Endothelial cell (in vitro differentiated cells): ENCODE data around the gene BRINP1. TPM values are rescaled to one million over a fixed set of nuclear protein-coding genes. Genes with fewer than 3 reads are reported as not detected.

Experiments used
- DNase-seq: peaks from one replicate; pipeline ENCODE4 v3.0.0; 2021; ENCODE audit warnings: low spot score
- H3K27ac Mint-ChIP-seq: one replicate; pipeline ENCODE4 v1.8.0; 2021; ENCODE audit warnings: mixed read lengths, inconsistent platforms; ENCODE audit not compliant: unreplicated experiment
- H3K27me3 Mint-ChIP-seq: one replicate; pipeline ENCODE4 v1.8.0; 2021; ENCODE audit warnings: mild to moderate bottlenecking, moderate library complexity, mixed read lengths, inconsistent platforms; ENCODE audit not compliant: unreplicated experiment
- H3K36me3 Mint-ChIP-seq: one replicate; pipeline ENCODE4 v1.8.0; 2021; ENCODE audit warnings: mild to moderate bottlenecking, low read depth, mixed read lengths, inconsistent platforms; ENCODE audit not compliant: unreplicated experiment
- H3K4me1 Mint-ChIP-seq: one replicate; pipeline ENCODE4 v1.8.0; 2021; ENCODE audit warnings: mild to moderate bottlenecking, mixed read lengths, inconsistent platforms; ENCODE audit not compliant: unreplicated experiment
- H3K4me3 Mint-ChIP-seq: one replicate; pipeline ENCODE4 v1.8.0; 2021; ENCODE audit warnings: mild to moderate bottlenecking, mixed read lengths, inconsistent platforms; ENCODE audit not compliant: unreplicated experiment
- H3K9me3 Mint-ChIP-seq: one replicate; pipeline ENCODE4 v1.8.0; 2021; ENCODE audit warnings: mixed read lengths, inconsistent platforms; ENCODE audit not compliant: unreplicated experiment
- total RNA-seq: library from RNA; stranded (reverse); fragmentation: NEBNext Ultra II Directional; extraction: Animal tissue kit (Norgen Biotek cat#: 25700); gene quantifications from one replicate; pipeline ENCODE4 v1.2.1, GENCODE V29; 2021; ENCODE audit not compliant: unreplicated experiment
- TF ChIP-seq, protein P1 (sequence below): fragments of 200-600 bp; sonication (generic); IDR thresholded peaks from one replicate; pipeline ENCODE4 v1.5.0; 2021; ENCODE audit warnings: antibody characterized with exemption; ENCODE audit not compliant: unreplicated experiment

The BRINP1 gene
- total RNA-seq, 1 donor from 2014 or later, result 1.9 TPM

DNA sequence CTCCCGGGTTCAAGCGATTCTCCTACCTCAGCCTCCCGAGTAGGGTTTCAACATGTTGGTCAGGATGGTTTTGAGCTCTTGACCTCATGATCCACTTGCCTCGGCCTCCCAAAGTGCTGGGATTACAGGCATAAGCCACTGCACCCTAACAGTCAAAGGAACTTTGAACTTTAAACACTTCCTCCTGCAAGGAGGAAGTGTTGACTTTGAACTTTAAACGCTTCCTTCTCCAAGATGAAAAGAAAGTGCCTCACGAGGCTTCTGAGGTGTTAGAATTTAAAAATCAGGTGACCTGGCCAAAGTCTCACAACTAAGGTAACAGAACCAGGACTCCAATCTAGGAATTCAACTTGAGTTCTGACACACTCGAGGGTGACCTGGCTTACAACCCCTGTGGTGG is 150.9 kb downstream of the BRINP1 start:
- Mint-ChIP-seq H3K36me3 (no peaks in the 10 kb centered on the region), H3K4me3 (no peak overlapping the region), H3K27ac (no peak overlapping the region), H3K4me1 (peaks cover 7% of the 10 kb centered on the region), H3K27me3 (peaks cover 1% of the 10 kb centered on the region), H3K9me3 (no peaks in the 10 kb centered on the region)
- TF ChIP-seq, protein P1, sequence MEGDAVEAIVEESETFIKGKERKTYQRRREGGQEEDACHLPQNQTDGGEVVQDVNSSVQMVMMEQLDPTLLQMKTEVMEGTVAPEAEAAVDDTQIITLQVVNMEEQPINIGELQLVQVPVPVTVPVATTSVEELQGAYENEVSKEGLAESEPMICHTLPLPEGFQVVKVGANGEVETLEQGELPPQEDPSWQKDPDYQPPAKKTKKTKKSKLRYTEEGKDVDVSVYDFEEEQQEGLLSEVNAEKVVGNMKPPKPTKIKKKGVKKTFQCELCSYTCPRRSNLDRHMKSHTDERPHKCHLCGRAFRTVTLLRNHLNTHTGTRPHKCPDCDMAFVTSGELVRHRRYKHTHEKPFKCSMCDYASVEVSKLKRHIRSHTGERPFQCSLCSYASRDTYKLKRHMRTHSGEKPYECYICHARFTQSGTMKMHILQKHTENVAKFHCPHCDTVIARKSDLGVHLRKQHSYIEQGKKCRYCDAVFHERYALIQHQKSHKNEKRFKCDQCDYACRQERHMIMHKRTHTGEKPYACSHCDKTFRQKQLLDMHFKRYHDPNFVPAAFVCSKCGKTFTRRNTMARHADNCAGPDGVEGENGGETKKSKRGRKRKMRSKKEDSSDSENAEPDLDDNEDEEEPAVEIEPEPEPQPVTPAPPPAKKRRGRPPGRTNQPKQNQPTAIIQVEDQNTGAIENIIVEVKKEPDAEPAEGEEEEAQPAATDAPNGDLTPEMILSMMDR, result no peak
- DNase-seq, result no peak

DNA sequence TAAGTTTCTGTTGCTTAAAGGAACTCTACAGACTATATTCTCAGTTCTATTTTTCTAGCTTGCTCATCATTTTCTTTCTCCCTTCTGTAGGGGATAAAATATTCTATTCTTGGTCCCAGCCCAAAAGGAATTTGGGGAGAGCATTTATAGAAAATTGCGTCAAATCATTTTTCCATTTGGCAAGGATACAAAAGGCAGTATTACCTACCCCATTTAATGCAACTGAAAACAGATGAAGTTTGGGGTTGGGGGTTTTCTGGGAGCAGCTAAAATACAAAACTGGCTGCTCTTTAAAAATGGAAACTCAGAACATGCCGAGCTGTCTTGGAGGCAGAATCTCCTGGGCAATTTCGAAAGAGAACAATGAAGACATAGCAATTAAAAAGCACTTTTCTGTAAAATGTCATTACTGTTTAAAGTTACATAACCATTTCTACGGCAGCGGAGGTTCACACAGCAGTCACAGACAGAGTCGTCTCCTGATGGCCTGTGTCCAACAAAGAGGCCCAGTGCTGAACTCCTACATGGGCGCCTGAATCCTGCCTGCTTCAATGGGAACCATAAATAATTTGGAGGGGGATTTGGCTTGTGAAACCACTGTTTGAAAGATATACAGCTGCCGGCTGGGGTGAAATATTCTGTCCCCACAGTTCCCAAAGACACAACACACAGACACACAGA is 152.4 kb downstream of the BRINP1 start:
- no peaks in the 10 kb centered on the region for H3K36me3 Mint-ChIP-seq
- H3K27ac Mint-ChIP-seq, result no peak overlapping the region
- TF ChIP-seq, protein P1, result no peak
- no peaks in the 10 kb centered on the region for H3K9me3 Mint-ChIP-seq
- peaks cover 1% of the 10 kb centered on the region for H3K27me3 Mint-ChIP-seq
- DNase-seq, result no peak
- peaks cover 7% of the 10 kb centered on the region for H3K4me1 Mint-ChIP-seq
- H3K4me3 Mint-ChIP-seq, result no peak overlapping the region

- Mint-ChIP-seq H3K27ac (no peak overlapping the region), H3K4me1 (peaks cover 7% of the 10 kb centered on the region), H3K4me3 (no peak overlapping the region), H3K27me3 (peaks cover 1% of the 10 kb centered on the region), H3K9me3 (no peaks in the 10 kb centered on the region), H3K36me3 (no peaks in the 10 kb centered on the region)
- TF ChIP-seq, protein P1, result no peak
- DNase-seq, result no peak
Observed at GRCh38 chr9:119215651-119216050, 153.6 kb downstream of the BRINP1 start.

DNA sequence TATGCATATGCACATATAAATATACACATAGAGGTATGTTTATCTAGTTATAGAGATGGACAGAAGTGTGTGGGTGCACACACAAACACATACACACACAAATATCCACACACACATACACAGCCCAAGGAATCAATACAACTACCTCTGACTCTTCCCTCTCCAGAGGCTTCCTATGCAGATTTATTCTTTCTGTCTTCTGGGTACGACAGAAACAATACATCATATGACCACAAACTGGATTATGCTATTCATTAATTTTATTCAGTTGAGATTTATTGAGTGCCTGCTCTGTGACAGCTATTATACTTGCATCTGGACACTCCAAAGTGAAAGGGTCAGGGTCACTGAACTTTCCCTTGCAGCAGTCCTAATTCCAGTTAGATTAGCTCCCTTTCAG is 155.8 kb downstream of the BRINP1 start:
- Mint-ChIP-seq H3K4me3 (no peak overlapping the region), H3K9me3 (no peaks in the 10 kb centered on the region), H3K4me1 (peaks cover 5% of the 10 kb centered on the region), H3K36me3 (no peaks in the 10 kb centered on the region), H3K27ac (no peak overlapping the region), H3K27me3 (no peaks in the 10 kb centered on the region)
- TF ChIP-seq, protein P1, result no peak
- DNase-seq, result no peak

DNA sequence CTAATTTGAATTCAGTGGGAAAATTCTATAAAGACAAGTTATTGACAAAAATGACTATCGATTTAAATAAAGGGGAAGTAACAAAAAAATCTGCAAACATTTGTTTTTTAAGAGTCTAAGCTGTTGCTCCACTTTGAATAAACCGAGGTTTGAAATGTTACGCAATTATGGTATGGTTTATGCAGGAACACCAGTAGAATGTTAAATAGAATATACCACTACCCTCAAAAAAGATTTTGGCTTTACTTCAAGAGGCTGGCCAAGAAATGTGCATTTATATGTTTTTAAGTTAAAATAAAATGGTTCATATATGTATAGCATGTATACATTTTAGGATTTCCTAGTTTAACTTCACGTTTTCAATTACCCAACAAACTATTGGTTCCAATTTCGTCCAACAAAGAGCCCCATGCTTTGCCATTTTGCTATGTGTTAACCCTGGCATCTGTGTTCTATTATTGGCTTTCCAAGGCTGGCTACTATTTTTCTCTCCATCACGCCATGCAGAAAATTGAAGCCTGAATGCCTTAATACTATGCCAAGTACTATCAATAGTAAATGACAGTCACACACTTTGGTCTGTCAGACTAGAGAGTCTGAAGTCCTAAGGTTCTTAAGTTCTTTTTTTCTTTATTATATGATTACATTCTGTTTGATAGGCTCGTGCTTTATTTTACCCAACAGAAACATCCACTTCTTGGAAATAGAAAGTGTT is 171.2 kb downstream of the BRINP1 start:
- Mint-ChIP-seq H3K27me3 (no peaks in the 10 kb centered on the region), H3K4me1 (no peaks in the 10 kb centered on the region), H3K4me3 (no peak overlapping the region), H3K27ac (no peak overlapping the region), H3K9me3 (no peaks in the 10 kb centered on the region), H3K36me3 (no peaks in the 10 kb centered on the region)
- no peak for DNase-seq
- TF ChIP-seq, protein P1, result no peak
